Measurements from ENCODE around the gene TMEM150B. TPM values are rescaled to one million over a fixed set of nuclear protein-coding genes. Genes with fewer than 3 reads are reported as not detected.

TMEM150B gene
- total and polyA plus RNA-seq, 2 of the 4 experiments (the other 2 are of a cell fraction), result not detected

- Histone ChIP-seq H4K8ac (ENCODE audit: low read depth in 2 of 2, low read length in 2 of 2) (peak overlapping the region in 1 of 2 experiments; percentile 94; a peak in 2 of 4 replicates), H3K4me1 (ENCODE audit: control insufficient read depth, insufficient read depth, low read length) (no peaks in the 10 kb centered on the region), H2BK120ac (ENCODE audit: low read depth, low read length) (no peak overlapping the region), H2BK20ac (ENCODE audit: low read depth, low read length) (no peak overlapping the region), H4K5ac (ENCODE audit: low read depth, low read length) (no peak overlapping the region), H3K4me2 (ENCODE audit: low read depth, low read length) (peak overlapping the region; percentile 47; the same call in 1 of the 2 replicates), H3K27me3 (ENCODE audit: control insufficient read depth, insufficient read depth, low read length) (no peaks in the 10 kb centered on the region), H3K9ac (ENCODE audit: low read depth, low read length) (no peak overlapping the region; the same call in 1 of the 2 replicates), H3K9me3 (ENCODE audit: control insufficient read depth, insufficient read depth, low read length) (no peaks in the 10 kb centered on the region), H3K4ac (ENCODE audit: low read depth, low read length) (peak overlapping the region; percentile 56; the same call in 1 of the 2 replicates), H2BK5ac (ENCODE audit: low read depth, low read length, poor library complexity, severe bottlenecking) (no peak overlapping the region), H3K79me1 (ENCODE audit: low read depth in 1 of 2, low read length in 2 of 2) (no peaks in the 10 kb centered on the region), H2AK9ac (replicated peaks; ENCODE audit: low read depth, low read length, poor library complexity) (peak overlapping the region; percentile 81), H3K23ac (ENCODE audit: low read depth, low read length) (no peak overlapping the region), H3K18ac (ENCODE audit: low read depth, low read length) (no peak overlapping the region), H4K91ac (ENCODE audit: insufficient read depth, low read depth, low read length) (peak overlapping the region; percentile 61; the same call in 1 of the 2 replicates), H2BK15ac (ENCODE audit: low read depth, low read length) (no peak overlapping the region), H4K20me1 (ENCODE audit: insufficient read depth, low read length) (no peaks in the 10 kb centered on the region), H3K36me3 (ENCODE audit: control insufficient read depth, insufficient read depth, low read length) (peaks cover 46% of the 10 kb centered on the region), H3K56ac (ENCODE audit: extremely low read depth, insufficient read depth, low read length) (no peak overlapping the region), H3K14ac (replicated peaks; ENCODE audit: low read depth, low read length) (peak overlapping the region; percentile 82), H3K9me1 (ENCODE audit: insufficient read depth, low read length) (no peaks in the 10 kb centered on the region), H3K27ac (ENCODE audit: insufficient read depth, low read length) (no peak overlapping the region), H2AK5ac (ENCODE audit: low read depth, low read length) (peak overlapping the region; percentile 96), H3K4me3 (ENCODE audit: insufficient read depth, low read depth, low read length) (no peak overlapping the region), H2AFZ (replicated peaks; ENCODE audit: low read length, poor library complexity) (peak overlapping the region; percentile 91)
- dilution Hi-C loops (cut with HindIII; ENCODE audit: low sequenced_read_pairs, unreplicated experiment), result no loop called here
- CTCF ChIA-PET, result interaction anchor here (0.6 to 2.0 kb wide), 8 partner anchors 12 to 116 kb away, joined by 3 to 11 read pairs (median 4); partner anchors contain the start of genes KMT5C and TMEM238
- POLR2A ChIA-PET (ENCODE audit: unreplicated experiment), result interaction anchor here (1.0 kb wide), 1 partner anchor 104 kb away, joined by 4 read pairs; no protein-coding TSS in a partner anchor
- 24% methylated on average over 4 of the region's 42 CpGs; no CpG with 5 or more reads in 1 of the 2 experiments for WGBS, 2 experiments (ENCODE audit: extremely low coverage in 2 of 2, insufficient read length in 1 of 2)
- TF ChIP-seq BHLHE40 (IDR thresholded peaks at IDR 0.05; ENCODE audit: low read depth, low read length), result no peak
- TF ChIP-seq MAZ (IDR thresholded peaks at IDR 0.05; ENCODE audit: borderline replicate concordance, low read depth, low read length), result peak; percentile 66; the same call in 1 of the 2 replicates
- peak; percentile 89 for TF ChIP-seq CTCF (conservative IDR thresholded peaks at IDR 0.05; ENCODE audit: low read depth, low read length)
- peak; percentile 74 for TF ChIP-seq SMC3 (IDR thresholded peaks at IDR 0.05; ENCODE audit: low read depth, low read length)
- TF ChIP-seq CEBPB (IDR thresholded peaks at IDR 0.05; ENCODE audit: low read depth, low read length), result no peak
- peak; percentile 77 for TF ChIP-seq RAD21 (IDR thresholded peaks at IDR 0.05; ENCODE audit: low read length)
- peak; percentile 62 for DNase-seq
- intact Hi-C loops (cut with micrococcal nuclease), result loop anchor here (5.0 kb wide), 1 partner anchor 86 kb away; the partner anchor contains the start of gene RPL28
- peak; percentile 98 for ATAC-seq (ENCODE audit: low read depth)
- in situ Hi-C loops (cut with MboI; ENCODE audit: low sequenced_read_pairs), result no loop called here
- BruUV-seq (replicated peaks), result no TSS peak
Observed at GRCh38 chr19:55301459-55302317, 23.5 kb downstream of the TMEM150B start.

Data from IMR-90 (cell line).